ENCODE data around the gene POU2F2. TPM values are rescaled to one million over a fixed set of nuclear protein-coding genes. Genes with fewer than 3 reads are reported as not detected.

Gene POU2F2
- total RNA-seq, 2 experiments from 2014 or later = 33.5 to 59.5 TPM

DNA sequence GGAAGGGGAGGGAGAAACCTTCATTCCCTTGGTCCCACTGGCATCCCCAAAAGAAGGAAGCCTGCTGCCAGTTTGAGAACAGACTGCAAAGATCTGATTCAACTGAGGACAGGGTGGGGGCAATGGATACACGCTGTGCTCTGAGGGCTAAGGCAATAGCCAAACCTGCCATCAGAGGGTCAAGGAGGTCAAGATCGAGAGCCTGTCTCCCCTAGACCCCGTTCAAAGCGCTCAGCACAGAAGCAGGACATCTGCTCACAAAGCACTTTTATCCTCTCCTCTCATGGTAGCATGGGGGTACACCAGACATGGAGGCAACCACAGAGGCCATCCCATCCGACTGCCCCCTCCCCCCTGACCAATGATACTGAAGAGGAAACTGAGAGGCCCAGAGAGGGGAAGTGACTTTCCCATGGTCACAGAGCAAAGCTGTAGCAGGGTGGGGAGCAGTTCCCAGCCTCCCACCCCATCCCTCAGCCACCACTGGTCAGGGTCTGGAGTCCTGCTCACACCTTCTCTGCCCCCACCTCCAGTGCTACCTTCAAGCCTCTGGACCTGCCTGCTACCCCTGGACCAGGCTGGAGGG is 11.1 kb downstream of the POU2F2 start:
- no peaks in the 10 kb centered on the region for H4K20me1 ChIP-seq (ENCODE audit: insufficient read depth, low read length)
- H3K9me2 ChIP-seq (ENCODE audit: insufficient read depth, low read length) = no peaks in the 10 kb centered on the region
- no peak for TF ChIP-seq EZH2phosphoT487 (IDR thresholded peaks at IDR 0.05; ENCODE audit: borderline replicate concordance, low read depth, low read length)
- no peak for TF ChIP-seq CTCF (conservative IDR thresholded peaks at IDR 0.05; ENCODE audit: low read length)
- ChIA-PET POLR2A (interaction anchor here (1.0 kb wide), 1 partner anchor 12 kb away, joined by 3 read pairs; no protein-coding TSS in a partner anchor), CTCF (ENCODE audit: unreplicated experiment) (no interaction called here)
- H3K4me1 ChIP-seq (ENCODE audit: insufficient read depth, low read length, poor library complexity, severe bottlenecking) = peaks cover 91% of the 10 kb centered on the region
- 0 out of 2 replicates have a peak, but pooled peaks cover 5% of the 10 kb centered on the region for H3K9me3 ChIP-seq (ENCODE audit: low read length)
- peaks cover 36% of the 10 kb centered on the region for H3K79me2 ChIP-seq (ENCODE audit: insufficient read depth, low read depth, low read length)
- no peak for DNase-seq (ENCODE audit: low spot score)
- H2AFZ ChIP-seq (ENCODE audit: low read length) = no peak overlapping the region
- peak overlapping the region; percentile 61 for H3K4me2 ChIP-seq (ENCODE audit: low read length)
- intact Hi-C loops (cut with micrococcal nuclease; ENCODE audit: unreplicated experiment) = no loop called here
- H3K36me3 ChIP-seq (ENCODE audit: insufficient read depth, low read length) = peaks cover 88% of the 10 kb centered on the region
- peak overlapping the region; percentile 43 for H3K4me3 ChIP-seq (ENCODE audit: low read depth, low read length, poor library complexity, severe bottlenecking)
- BruUV-seq (replicated peaks) = no TSS peak
- peak overlapping the region; percentile 78 for H3K27ac ChIP-seq (ENCODE audit: low read depth, low read length, poor library complexity, severe bottlenecking)

DNA sequence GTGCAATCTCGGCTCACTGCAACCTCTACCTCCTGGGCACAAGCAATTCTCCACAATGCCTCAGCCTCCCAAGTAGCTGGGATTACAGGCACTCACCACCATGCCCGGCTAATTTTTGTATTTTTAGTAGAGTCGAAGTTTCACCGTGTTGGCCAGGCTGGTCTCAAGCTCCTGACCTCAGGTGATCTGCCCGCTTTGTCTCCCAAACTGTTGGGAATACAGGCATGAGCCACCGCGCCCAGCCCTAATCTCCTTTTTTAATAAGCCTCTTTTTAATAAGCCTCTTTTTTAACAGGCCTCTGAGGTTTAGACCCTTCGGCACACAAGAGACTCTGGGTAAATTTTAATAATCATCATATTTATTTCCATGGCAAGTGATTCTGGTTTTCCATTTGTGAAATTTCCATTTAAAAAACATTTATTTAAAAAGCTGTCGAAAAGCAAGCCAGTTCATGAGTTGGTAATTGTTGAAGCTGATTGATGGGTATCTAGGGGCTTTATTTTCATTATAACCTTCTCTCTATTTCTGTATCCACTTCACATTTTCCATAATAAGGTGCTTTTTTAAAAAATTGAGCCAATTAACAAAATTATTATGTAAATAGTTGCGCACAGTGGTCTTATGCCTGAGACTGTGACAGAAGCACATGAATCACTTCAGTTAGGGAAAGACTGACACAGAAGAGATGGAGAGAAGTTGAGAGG is 11.8 kb downstream of the POU2F2 start:
- Histone ChIP-seq H3K4me1 (ENCODE audit: insufficient read depth, low read length, poor library complexity, severe bottlenecking) (peaks cover 91% of the 10 kb centered on the region), H3K4me3 (ENCODE audit: low read depth, low read length, poor library complexity, severe bottlenecking) (no peak overlapping the region), H3K27ac (ENCODE audit: low read depth, low read length, poor library complexity, severe bottlenecking) (peak overlapping the region; percentile 78), H4K20me1 (ENCODE audit: insufficient read depth, low read length) (no peaks in the 10 kb centered on the region), H3K9me2 (ENCODE audit: insufficient read depth, low read length) (no peaks in the 10 kb centered on the region), H3K36me3 (ENCODE audit: insufficient read depth, low read length) (peaks cover 89% of the 10 kb centered on the region), H2AFZ (ENCODE audit: low read length) (no peak overlapping the region), H3K9me3 (ENCODE audit: low read length) (0 out of 2 replicates have a peak, but pooled peaks cover 5% of the 10 kb centered on the region), H3K4me2 (ENCODE audit: low read length) (peak overlapping the region; percentile 61; the same call in 1 of the 2 replicates), H3K79me2 (ENCODE audit: insufficient read depth, low read depth, low read length) (peaks cover 29% of the 10 kb centered on the region)
- ChIA-PET CTCF (ENCODE audit: unreplicated experiment) (interaction anchor here (0.9 kb wide), 1 partner anchor 12 kb away, joined by 4 read pairs; no protein-coding TSS in a partner anchor), POLR2A (no interaction called here)
- no peak for DNase-seq (ENCODE audit: low spot score)
- TF ChIP-seq EZH2phosphoT487 (IDR thresholded peaks at IDR 0.05; ENCODE audit: borderline replicate concordance, low read depth, low read length) (no peak), CTCF (conservative IDR thresholded peaks at IDR 0.05; ENCODE audit: low read length) (no peak)
- BruUV-seq (replicated peaks) = no TSS peak
- intact Hi-C loops (cut with micrococcal nuclease; ENCODE audit: unreplicated experiment) = no loop called here

DNA sequence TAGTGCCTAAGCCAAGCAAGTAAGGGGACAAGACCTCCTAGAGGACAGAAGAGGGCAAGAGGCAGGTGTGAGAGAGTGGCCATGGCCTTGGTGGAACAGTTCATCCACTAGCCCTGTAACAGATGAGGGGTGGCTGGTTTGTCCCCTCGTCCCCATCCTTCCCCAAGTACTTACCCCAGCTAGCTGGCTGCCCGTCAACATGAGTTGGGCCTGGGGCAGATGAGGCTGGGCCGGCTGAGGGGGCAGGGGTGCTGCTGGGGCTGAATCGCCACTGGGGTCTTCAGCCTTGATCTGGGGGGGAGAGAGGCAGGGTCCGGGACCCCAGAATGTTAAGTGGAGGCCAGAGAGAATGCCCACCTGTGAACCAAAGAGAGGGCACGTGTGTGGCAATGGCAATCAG is 15.2 kb downstream of the POU2F2 start:
- H3K9me3 ChIP-seq (ENCODE audit: low read length) = no peaks in the 10 kb centered on the region
- intact Hi-C loops (cut with micrococcal nuclease; ENCODE audit: unreplicated experiment) = no loop called here
- H3K27ac ChIP-seq (ENCODE audit: low read depth, low read length, poor library complexity, severe bottlenecking) = peak overlapping the region; percentile 97
- no peak for DNase-seq (ENCODE audit: low spot score)
- TF ChIP-seq CTCF (conservative IDR thresholded peaks at IDR 0.05; ENCODE audit: low read length) = no peak
- TF ChIP-seq EZH2phosphoT487 (IDR thresholded peaks at IDR 0.05; ENCODE audit: borderline replicate concordance, low read depth, low read length) = no peak
- BruUV-seq (replicated peaks) = no TSS peak
- ChIA-PET POLR2A (interaction anchor here (1.0 kb wide), 1 partner anchor 8 kb away, joined by 3 read pairs; no protein-coding TSS in a partner anchor), CTCF (ENCODE audit: unreplicated experiment) (no interaction called here)
- H2AFZ ChIP-seq (ENCODE audit: low read length) = no peak overlapping the region
- peaks cover 82% of the 10 kb centered on the region for H3K36me3 ChIP-seq (ENCODE audit: insufficient read depth, low read length)
- H3K4me1 ChIP-seq (ENCODE audit: insufficient read depth, low read length, poor library complexity, severe bottlenecking) = peaks cover 91% of the 10 kb centered on the region
- no peak overlapping the region for H3K4me2 ChIP-seq (ENCODE audit: low read length)
- H3K4me3 ChIP-seq (ENCODE audit: low read depth, low read length, poor library complexity, severe bottlenecking) = no peak overlapping the region
- H4K20me1 ChIP-seq (ENCODE audit: insufficient read depth, low read length) = no peaks in the 10 kb centered on the region
- H3K79me2 ChIP-seq (ENCODE audit: insufficient read depth, low read depth, low read length) = peaks cover 9% of the 10 kb centered on the region; the same call in 1 of the 2 replicates
- no peaks in the 10 kb centered on the region for H3K9me2 ChIP-seq (ENCODE audit: insufficient read depth, low read length)

All from OCI-LY7 (cell line).